ENCODE results near the gene C4A.

C4A gene

DNA sequence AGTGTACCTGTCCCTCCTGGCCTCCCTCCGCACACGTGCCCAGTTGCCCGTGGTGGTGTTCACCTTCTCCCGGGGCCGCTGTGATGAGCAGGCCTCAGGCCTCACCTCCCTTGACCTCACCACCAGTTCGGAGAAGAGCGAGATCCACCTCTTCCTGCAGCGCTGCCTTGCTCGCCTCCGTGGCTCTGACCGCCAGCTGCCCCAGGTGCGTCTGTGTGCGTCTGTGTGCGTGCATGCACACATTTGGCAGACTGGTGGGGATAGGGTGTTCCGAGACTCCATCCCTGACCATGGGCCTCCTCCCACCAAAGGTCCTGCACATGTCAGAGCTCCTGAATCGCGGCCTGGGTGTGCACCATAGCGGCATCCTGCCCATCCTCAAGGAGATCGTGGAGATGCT lies 17.9 kb upstream of the C4A start:
- H3K4me3 ChIP-seq (ENCODE audit: low read depth, low read length), result no peak overlapping the region
- no peaks in the 10 kb centered on the region for H3K27me3 ChIP-seq (ENCODE audit: insufficient read depth, low read depth, severe bottlenecking)
- no peaks in the 10 kb centered on the region for H3K9me3 ChIP-seq (ENCODE audit: severe bottlenecking)
- no peak for TF ChIP-seq CTCF (IDR thresholded peaks at IDR 0.05; ENCODE audit: low read depth, low read length)
- H3K36me3 ChIP-seq, result peaks cover 93% of the 10 kb centered on the region
- no peak overlapping the region for H3K27ac ChIP-seq
- DNase-seq, result no peak

DNA sequence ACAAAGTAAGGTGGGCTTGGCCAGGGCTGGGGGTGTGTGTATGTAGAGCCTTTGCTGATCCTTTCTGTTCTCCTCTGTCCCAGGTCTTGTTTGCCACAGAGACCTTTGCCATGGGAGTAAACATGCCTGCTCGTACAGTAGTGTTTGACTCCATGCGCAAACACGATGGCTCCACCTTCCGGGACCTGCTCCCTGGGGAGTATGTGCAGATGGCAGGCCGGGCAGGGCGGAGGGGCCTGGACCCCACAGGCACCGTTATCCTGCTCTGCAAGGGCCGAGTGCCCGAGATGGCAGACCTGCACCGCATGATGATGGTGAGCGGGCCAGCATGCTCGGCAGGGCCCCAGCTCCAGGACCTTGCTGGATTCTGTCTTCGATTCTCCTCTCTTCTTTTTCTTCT lies 16.2 kb upstream of the C4A start:
- Histone ChIP-seq H3K36me3 (peaks cover 100% of the 10 kb centered on the region), H3K9me3 (ENCODE audit: severe bottlenecking) (no peaks in the 10 kb centered on the region), H3K27ac (no peak overlapping the region), H3K27me3 (ENCODE audit: insufficient read depth, low read depth, severe bottlenecking) (no peaks in the 10 kb centered on the region), H3K4me3 (ENCODE audit: low read depth, low read length) (no peak overlapping the region)
- TF ChIP-seq CTCF (IDR thresholded peaks at IDR 0.05; ENCODE audit: low read depth, low read length), result no peak
- DNase-seq, result no peak

DNA sequence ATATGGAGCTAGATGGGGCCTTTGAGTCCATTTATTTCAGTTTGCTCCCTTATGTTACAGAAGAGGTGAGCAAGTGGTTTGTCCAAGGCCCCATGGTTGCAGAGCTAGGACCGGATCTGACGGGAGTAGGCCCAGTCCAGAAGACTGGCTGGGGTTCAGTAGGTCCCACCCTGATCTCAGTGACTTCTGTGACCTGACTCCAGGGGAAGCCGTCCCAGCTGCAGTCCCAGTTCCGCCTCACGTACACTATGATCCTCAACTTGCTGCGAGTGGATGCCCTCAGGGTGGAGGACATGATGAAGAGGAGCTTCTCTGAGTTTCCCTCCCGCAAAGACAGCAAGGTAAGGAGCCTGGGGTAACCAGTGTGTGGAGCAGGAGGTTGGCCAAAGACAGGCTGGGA lies 15.4 kb upstream of the C4A start:
- Histone ChIP-seq H3K27me3 (ENCODE audit: insufficient read depth, low read depth, severe bottlenecking) (no peaks in the 10 kb centered on the region), H3K36me3 (peaks cover 95% of the 10 kb centered on the region), H3K27ac (no peak overlapping the region), H3K4me3 (ENCODE audit: low read depth, low read length) (no peak overlapping the region), H3K9me3 (ENCODE audit: severe bottlenecking) (no peaks in the 10 kb centered on the region)
- DNase-seq, result no peak
- no peak for TF ChIP-seq CTCF (IDR thresholded peaks at IDR 0.05; ENCODE audit: low read depth, low read length)

- no peak for TF ChIP-seq CTCF (IDR thresholded peaks at IDR 0.05; ENCODE audit: low read depth, low read length)
- peaks cover 90% of the 10 kb centered on the region for H3K36me3 ChIP-seq
- DNase-seq, result no peak
- no peaks in the 10 kb centered on the region for H3K27me3 ChIP-seq (ENCODE audit: insufficient read depth, low read depth, severe bottlenecking)
- H3K9me3 ChIP-seq (ENCODE audit: severe bottlenecking), result no peaks in the 10 kb centered on the region
- H3K4me3 ChIP-seq (ENCODE audit: low read depth, low read length), result no peak overlapping the region
- H3K27ac ChIP-seq, result no peak overlapping the region
Observed at GRCh38 chr6:31966997-31967925, 14.6 kb upstream of the C4A start.

GRCh38 chr6:31967926-31968320 lies 13.9 kb upstream of the C4A start:
- DNase-seq, result no peak
- no peaks in the 10 kb centered on the region for H3K27me3 ChIP-seq (ENCODE audit: insufficient read depth, low read depth, severe bottlenecking)
- peaks cover 83% of the 10 kb centered on the region for H3K36me3 ChIP-seq
- no peak overlapping the region for H3K4me3 ChIP-seq (ENCODE audit: low read depth, low read length)
- H3K9me3 ChIP-seq (ENCODE audit: severe bottlenecking), result no peaks in the 10 kb centered on the region
- no peak for TF ChIP-seq CTCF (IDR thresholded peaks at IDR 0.05; ENCODE audit: low read depth, low read length)
- no peak overlapping the region for H3K27ac ChIP-seq

Measured in WERI-Rb-1 (cell line).